ENCODE results near the gene EHMT2. TPM values are rescaled to one million over a fixed set of nuclear protein-coding genes. Genes with fewer than 3 reads are reported as not detected.
A peak's percentile ranks its signal among the peaks of the same experiment; 100 is the strongest.

EHMT2 gene
- total and polyA plus RNA-seq, 2 of the 13 experiments (the other 11 are each of a cell fraction or from before 2014, with no cell fraction given), result 55.2 to 69.2 TPM

- no peak overlapping the region for H3K9ac ChIP-seq (ENCODE audit: insufficient read depth, low read depth, low read length)
- BruUV-seq (replicated peaks), result no TSS peak
- H3K9me3 ChIP-seq (ENCODE audit: low read length), result no peaks in the 10 kb centered on the region
- no peak overlapping the region for H3K27ac ChIP-seq (ENCODE audit: extremely low read length, insufficient read depth, low read length)
- no peaks in the 10 kb centered on the region for H4K20me1 ChIP-seq (ENCODE audit: insufficient read depth, low read length)
- WGBS (ENCODE audit: low lambda C conversion rate), result 0% methylated on average over 2 of the region's 2 CpGs
- no peak overlapping the region for H2AFZ ChIP-seq (ENCODE audit: low read length)
- no peak overlapping the region for H3K4me3 ChIP-seq (replicated peaks in 1 of 3; ENCODE audit: insufficient read depth in 1 of 3, low read depth in 2 of 3, low read length in 3 of 3)
- H3K4me2 ChIP-seq (ENCODE audit: low read depth, low read length), result peak overlapping the region; percentile 25
- peak; percentile 47 for FAIRE-seq
- H3K36me3 ChIP-seq (replicated peaks in 1 of 2; ENCODE audit: control insufficient read depth in 1 of 2, insufficient read depth in 2 of 2, low read length in 2 of 2), result no peaks in the 10 kb centered on the region
- ChIA-PET POLR2A (interaction anchor here (0.9 to 5.6 kb wide), 8 partner anchors 9 to 155 kb away, joined by 3 to 35 read pairs (median 8); partner anchors contain the start of genes CFB, NELFE, NEU1 and SKIC2), CTCF (ENCODE audit: low intra/inter-chr PET ratio, low total read pairs) (no interaction called here)
- H3K27me3 ChIP-seq (ENCODE audit: control insufficient read depth in 1 of 2, insufficient read depth in 2 of 2, low read length in 2 of 2), result no peaks in the 10 kb centered on the region
- ATAC-seq, result peak; percentile 25
- intact Hi-C loops (cut with micrococcal nuclease; ENCODE audit: unreplicated experiment), result loop anchor here (10.0 kb wide), 1 partner anchor 146 kb away; the partner anchor contains the start of gene VWA7
- in situ Hi-C loops (cut with HindIII; ENCODE audit: extremely low pct_ligation_motif_present, low pct_unique_long_range_greater_than_20kb), result loop anchor here (25.0 kb wide), 1 partner anchor 1041 kb away; the partner anchor contains the start of genes BRD2 and HLA-DMA
- no peaks in the 10 kb centered on the region for H3K79me2 ChIP-seq (ENCODE audit: insufficient read depth, low read length)
- peaks cover 64% of the 10 kb centered on the region for H3K4me1 ChIP-seq (ENCODE audit: insufficient read depth, low read length)
- DNase-seq (ENCODE audit: low spot score), result no peak
- TF ChIP-seq ZBTB49 (CRISPR knock-in tag; IDR thresholded peaks at IDR 0.05; ENCODE audit: borderline replicate concordance) (no peak), ZNF430 (CRISPR knock-in tag; IDR thresholded peaks at IDR 0.05) (no peak), NR3C1 (CRISPR knock-in tag; IDR thresholded peaks at IDR 0.05) (no peak), BCL6 (CRISPR knock-in tag; IDR thresholded peaks at IDR 0.05) (peak; percentile 68; the same call in 1 of the 2 replicates), CEBPG (CRISPR knock-in tag; IDR thresholded peaks at IDR 0.05) (peak; percentile 50; the same call in 1 of the 2 replicates), ZNF432 (CRISPR knock-in tag; IDR thresholded peaks at IDR 0.05; ENCODE audit: borderline replicate concordance) (no peak), GATAD2A (CRISPR knock-in tag; IDR thresholded peaks at IDR 0.05) (peak; percentile 72), ZBTB2 (CRISPR knock-in tag; IDR thresholded peaks at IDR 0.05; ENCODE audit: low read depth) (no peak), ZZZ3 (CRISPR knock-in tag; IDR thresholded peaks at IDR 0.05; ENCODE audit: borderline replicate concordance) (no peak), SOX13 (IDR thresholded peaks at IDR 0.05) (no peak), SOX13 (CRISPR knock-in tag; conservative IDR thresholded peaks at IDR 0.05 in 1 of 2, IDR thresholded peaks at IDR 0.05 in 1 of 2) (peak in 1 of 2 experiments; percentile 67; a peak in 2 of 4 replicates), ZNF768 (CRISPR knock-in tag; IDR thresholded peaks at IDR 0.05) (no peak), PRDM10 (CRISPR knock-in tag; IDR thresholded peaks at IDR 0.05; ENCODE audit: low read depth) (peak; percentile 34; the same call in 1 of the 2 replicates), HNRNPL (IDR thresholded peaks at IDR 0.05; ENCODE audit: low read depth, low read length) (no peak), SRF (IDR thresholded peaks at IDR 0.05; ENCODE audit: low read depth, low read length) (no peak)
These were observed 23.3 kb upstream of the EHMT2 start for GRCh38 chr6:31920811-31921210.

Data from HepG2 (cell line).